Caco-2 (cell line): ENCODE measurements around the gene SBNO2. TPM values are rescaled to one million over a fixed set of nuclear protein-coding genes. Genes with fewer than 3 reads are reported as not detected.

Experiments used
- BruUV-seq: library from RNA; stranded (reverse); fragments of 400-500 nt; replicated peaks from 2 replicates; lab custom pipeline; 2021; lab: Mats Ljungman, UMichigan
- CTCF ChIA-PET: fragments of 300-600 bp; sonication (Branson Sonifier 250); formaldehyde crosslinking; loops from one replicate; lab custom pipeline; 2022; ENCODE audit warnings: antibody characterized with exemption; lab: Charles Lee
- POLR2A ChIA-PET: fragments of 300-600 bp; sonication (Branson Sonifier 250); formaldehyde crosslinking; loops from one replicate; lab custom pipeline; 2022; ENCODE audit warnings: antibody characterized with exemption; lab: Charles Lee
- DNase-seq, 2 experiments: peaks; one replicate each; pipeline versions ENCODE4 v3.0.0 to v3.0.0-alpha.2; 2020 to 2022
- H3K27me3 ChIP-seq: replicated peaks from 2 replicates; pipeline ENCODE4 v1.6.0; 2011; ENCODE audit warnings: low read length; ENCODE audit not compliant: control insufficient read depth, insufficient read depth
- H3K36me3 ChIP-seq: 2 replicates; pipeline ENCODE4 v1.5.1; 2011; ENCODE audit warnings: low read length; ENCODE audit not compliant: control insufficient read depth, insufficient read depth
- H3K4me1 ChIP-seq: fragments of 250-450 bp; sonication (Bioruptor Pico); 2 replicates; pipeline ENCODE4 v1.5.1; 2020; ENCODE audit warnings: mild to moderate bottlenecking
- H3K4me3 ChIP-seq: 2 replicates; pipeline ENCODE4 v1.5.1; 2011; ENCODE audit warnings: low read depth, mild to moderate bottlenecking, control low read depth, low read length
- H3K9me3 ChIP-seq: fragments of 250-450 bp; sonication (Bioruptor Pico); 2 replicates; pipeline ENCODE4 v1.5.1; 2020; ENCODE audit warnings: mild to moderate bottlenecking, moderate library complexity
- H3K27ac Mint-ChIP-seq: one replicate; pipeline ENCODE4 v1.8.0; 2022; ENCODE audit warnings: mixed read lengths; ENCODE audit not compliant: unreplicated experiment
- H3K27me3 Mint-ChIP-seq: one replicate; pipeline ENCODE4 v1.8.0; 2022; ENCODE audit warnings: mixed read lengths; ENCODE audit not compliant: insufficient read depth, unreplicated experiment
- H3K36me3 Mint-ChIP-seq: one replicate; pipeline ENCODE4 v1.8.0; 2022; ENCODE audit warnings: mild to moderate bottlenecking, mixed read lengths; ENCODE audit not compliant: insufficient read depth, unreplicated experiment
- H3K4me1 Mint-ChIP-seq: one replicate; pipeline ENCODE4 v1.8.0; 2022; ENCODE audit warnings: low read depth, mixed read lengths; ENCODE audit not compliant: unreplicated experiment
- H3K4me3 Mint-ChIP-seq: one replicate; pipeline ENCODE4 v1.8.0; 2022; ENCODE audit warnings: mild to moderate bottlenecking, moderate library complexity, mixed read lengths; ENCODE audit not compliant: unreplicated experiment
- H3K9me3 Mint-ChIP-seq: one replicate; pipeline ENCODE4 v1.8.0; 2022; ENCODE audit warnings: mixed read lengths; ENCODE audit not compliant: unreplicated experiment
- CTCF ChIP-seq, 2 experiments: fragments of 200-600 bp in 1 of 2; IDR thresholded peaks; 1 replicate in 1 of 2; 2 replicates in 1 of 2; pipeline versions ENCODE4 v1.5.1 to v1.8.0; 2011 to 2022; ENCODE audit warnings: antibody characterized with exemption in 1 of 2, control low read depth in 1 of 2, inconsistent platforms in 1 of 2, low read depth in 1 of 2, low read length in 1 of 2, mild to moderate bottlenecking in 1 of 2, moderate library complexity in 1 of 2; ENCODE audit not compliant: insufficient read depth in 1 of 2, severe bottlenecking in 1 of 2, unreplicated experiment in 1 of 2
- intact Hi-C: fragments of 100-400 bp; cut with micrococcal nuclease; formaldehyde crosslinking; loops from one replicate; pipeline ENCODE4 v1.10.0; 2022; ENCODE audit not compliant: unreplicated experiment
- total RNA-seq: library from RNA; stranded (reverse); gene quantifications from 2 replicates; pipeline ENCODE4 v1.2.3, GENCODE V29; 2022

SBNO2 gene
- total RNA-seq, 1 experiment from 2014 or later = 41.2 TPM

- no TSS peak for BruUV-seq
- H3K4me3 ChIP-seq = peak overlapping the region; percentile 61
- H3K4me1 Mint-ChIP-seq = no peaks in the 10 kb centered on the region
- H3K36me3 ChIP-seq = no peaks in the 10 kb centered on the region
- H3K9me3 ChIP-seq = no peaks in the 10 kb centered on the region
- TF ChIP-seq CTCF (IDR thresholded peaks at IDR 0.05; ENCODE audit: insufficient read depth in 1 of 2, low read depth in 1 of 2, low read length in 1 of 2, severe bottlenecking in 1 of 2, unreplicated experiment in 1 of 2) = no peak
- no peaks in the 10 kb centered on the region for H3K9me3 Mint-ChIP-seq
- H3K27me3 ChIP-seq = no peaks in the 10 kb centered on the region
- POLR2A ChIA-PET = interaction anchor here (0.5 to 3.3 kb wide), 12 partner anchors 10 to 313 kb away, joined by 3 to 33 read pairs (median 4); partner anchors contain the start of genes ABCA7, CIRBP, CNN2 and GPX4
- peak; percentile 82 to 92 for DNase-seq
- peaks cover 15% of the 10 kb centered on the region for H3K4me1 ChIP-seq
- CTCF ChIA-PET = interaction anchor here (0.7 to 2.6 kb wide), 5 partner anchors 10 to 201 kb away, joined by 3 to 8 read pairs (median 4); partner anchors contain the start of gene CNN2
- peak overlapping the region; percentile 77 for H3K27ac Mint-ChIP-seq
- peaks cover 49% of the 10 kb centered on the region for H3K36me3 Mint-ChIP-seq
- intact Hi-C loops = loop anchor here (1.0 to 2.0 kb wide), 3 partner anchors 10 to 44 kb away; partner anchors contain the start of genes GPX4, RNU6-2 and TMEM259
- H3K27me3 Mint-ChIP-seq = no peaks in the 10 kb centered on the region
- peak overlapping the region; percentile 84 for H3K4me3 Mint-ChIP-seq
Measured at GRCh38 chr19:1065606-1066109, 108.4 kb downstream of the SBNO2 start.

GRCh38 chr19:1064661-1065605 lies 109.1 kb downstream of the SBNO2 start:
- BruUV-seq = TSS peak; percentile 97
- H3K27me3 ChIP-seq = no peaks in the 10 kb centered on the region

More at GRCh38 chr19:1064661-1065605, 109.1 kb downstream of the SBNO2 start:
- Mint-ChIP-seq H3K36me3 (peaks cover 49% of the 10 kb centered on the region), H3K27me3 (no peaks in the 10 kb centered on the region), H3K4me1 (no peaks in the 10 kb centered on the region), H3K27ac (peak overlapping the region; percentile 77), H3K9me3 (no peaks in the 10 kb centered on the region), H3K4me3 (peak overlapping the region; percentile 84)
- DNase-seq = peak; percentile 81 to 89
- no peaks in the 10 kb centered on the region for H3K9me3 ChIP-seq
- intact Hi-C loops = loop anchor here (1.0 to 2.0 kb wide), 4 partner anchors 10 to 44 kb away; partner anchors contain the start of genes GPX4, RNU6-2 and TMEM259
- H3K36me3 ChIP-seq = no peaks in the 10 kb centered on the region
- peak overlapping the region; percentile 61 for H3K4me3 ChIP-seq
- ChIA-PET POLR2A (interaction anchor here (0.5 to 3.3 kb wide), 15 partner anchors 11 to 210 kb away, joined by 3 to 33 read pairs (median 4); partner anchors contain the start of genes ABCA7, CIRBP, CNN2 and GPX4), CTCF (interaction anchor here (0.6 to 2.6 kb wide), 11 partner anchors 11 to 426 kb away, joined by 3 to 9 read pairs (median 5); partner anchors contain the start of genes ABCA7, CNN2, REEP6 and RNU6-2)
- peaks cover 15% of the 10 kb centered on the region for H3K4me1 ChIP-seq
- TF ChIP-seq CTCF (IDR thresholded peaks at IDR 0.05; ENCODE audit: insufficient read depth in 1 of 2, low read depth in 1 of 2, low read length in 1 of 2, severe bottlenecking in 1 of 2, unreplicated experiment in 1 of 2) = peak; percentile 81 to 84
